ENCODE results near the gene ACP5.

DNA sequence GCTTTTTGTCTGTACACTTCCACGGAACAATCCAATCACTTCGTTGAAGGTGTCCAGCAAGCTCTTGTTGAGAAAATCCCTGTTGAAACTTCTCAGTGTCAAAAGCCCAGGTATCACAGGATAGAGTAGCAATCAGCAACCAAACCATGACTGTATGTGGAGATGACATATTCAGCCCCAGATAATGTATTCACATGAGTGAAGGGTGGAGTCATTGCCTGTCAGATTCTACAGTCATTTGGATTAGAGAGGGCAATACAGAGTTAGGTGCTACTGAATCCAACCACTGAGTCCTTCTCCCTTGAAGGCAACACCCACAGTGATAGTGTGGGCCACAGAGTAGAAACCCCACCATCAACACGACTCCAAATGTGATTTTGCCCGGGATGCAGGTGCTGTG lies 43.1 kb upstream of the ACP5 start:
- no peak for TF ChIP-seq CTCF (IDR thresholded peaks at IDR 0.05)
- no peak for TF ChIP-seq POLR2A (IDR thresholded peaks at IDR 0.05)

Measured in testis (tissue), 2 donors.